OCI-LY3 (cell line): ENCODE results near the gene CDKN2A.

Source experiments
- EZH2phosphoT487 ChIP-seq: fragments of 200-600 bp; shearing (Covaris generic); IDR thresholded peaks from 2 replicates; pipeline ENCODE4 v1.6.1; 2018; ENCODE audit warnings: antibody characterized with exemption, mixed run types, low read depth
- TF ChIP-seq, protein P1 (sequence below): fragments of 200-600, 300-600 bp; sonication (generic); IDR thresholded peaks from 2 replicates; pipeline ENCODE4 v1.5.1; 2014; ENCODE audit warnings: antibody characterized with exemption, low read length, low read depth

DNA sequence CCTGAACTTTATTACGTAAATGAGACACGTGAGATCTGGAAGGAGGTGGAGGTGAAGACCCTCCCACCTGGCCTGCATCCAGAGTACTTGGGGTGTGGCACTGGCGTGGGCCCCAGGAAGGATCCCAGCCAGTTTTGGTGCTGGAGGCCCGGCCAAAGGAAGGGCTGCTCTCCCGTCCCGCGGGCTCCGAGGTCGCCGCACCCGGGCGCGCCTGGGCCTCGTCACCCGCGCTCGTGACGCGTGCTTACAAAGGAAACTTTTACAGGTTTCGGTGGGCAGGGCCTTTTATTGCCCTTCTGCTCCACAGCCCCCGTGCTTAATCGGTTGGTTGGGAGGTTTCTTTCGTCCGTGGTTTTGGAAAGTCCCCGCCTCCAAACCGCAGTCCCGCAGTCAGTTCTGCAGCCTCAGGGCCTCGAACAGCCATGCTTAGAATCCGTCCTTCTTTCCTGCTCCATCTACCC lies 29.2 kb downstream of the CDKN2A start:
- TF ChIP-seq, protein P1, sequence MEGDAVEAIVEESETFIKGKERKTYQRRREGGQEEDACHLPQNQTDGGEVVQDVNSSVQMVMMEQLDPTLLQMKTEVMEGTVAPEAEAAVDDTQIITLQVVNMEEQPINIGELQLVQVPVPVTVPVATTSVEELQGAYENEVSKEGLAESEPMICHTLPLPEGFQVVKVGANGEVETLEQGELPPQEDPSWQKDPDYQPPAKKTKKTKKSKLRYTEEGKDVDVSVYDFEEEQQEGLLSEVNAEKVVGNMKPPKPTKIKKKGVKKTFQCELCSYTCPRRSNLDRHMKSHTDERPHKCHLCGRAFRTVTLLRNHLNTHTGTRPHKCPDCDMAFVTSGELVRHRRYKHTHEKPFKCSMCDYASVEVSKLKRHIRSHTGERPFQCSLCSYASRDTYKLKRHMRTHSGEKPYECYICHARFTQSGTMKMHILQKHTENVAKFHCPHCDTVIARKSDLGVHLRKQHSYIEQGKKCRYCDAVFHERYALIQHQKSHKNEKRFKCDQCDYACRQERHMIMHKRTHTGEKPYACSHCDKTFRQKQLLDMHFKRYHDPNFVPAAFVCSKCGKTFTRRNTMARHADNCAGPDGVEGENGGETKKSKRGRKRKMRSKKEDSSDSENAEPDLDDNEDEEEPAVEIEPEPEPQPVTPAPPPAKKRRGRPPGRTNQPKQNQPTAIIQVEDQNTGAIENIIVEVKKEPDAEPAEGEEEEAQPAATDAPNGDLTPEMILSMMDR: no peak
- TF ChIP-seq EZH2phosphoT487: no peak
